ENCODE data around the gene BNC2.

GRCh38 chr9:16787724-16788123 is 82.7 kb downstream of the BNC2 start:
- TF ChIP-seq CTCF (IDR thresholded peaks at IDR 0.05) = no peak
- TF ChIP-seq POLR2A (IDR thresholded peaks at IDR 0.05) = no peak

Data from Peyer's patch (tissue), 4 donors.